HG02973 (cell line): ENCODE results near the gene TMEM222.

Experiments used
- ATAC-seq: cut with Tn5 transposase; IDR thresholded peaks from one replicate; pipeline ENCODE4 v1.9.1; 2021; ENCODE audit warnings: moderate library complexity; ENCODE audit not compliant: unreplicated experiment

The TMEM222 gene

GRCh38 chr1:27358038-27358927 lies 36.3 kb downstream of the TMEM222 start:
- ATAC-seq = no peak

- ATAC-seq = no peak
Observed at GRCh38 chr1:27358928-27359313, 37.0 kb downstream of the TMEM222 start.

GRCh38 chr1:27359822-27360158 lies 37.8 kb downstream of the TMEM222 start:
- ATAC-seq = no peak

- no peak for ATAC-seq
Observed at GRCh38 chr1:27360159-27361043, 38.4 kb downstream of the TMEM222 start.

GRCh38 chr1:27361044-27361402 lies 39.1 kb downstream of the TMEM222 start:
- no peak for ATAC-seq

- no peak for ATAC-seq
Observed at GRCh38 chr1:27361553-27361952, 39.6 kb downstream of the TMEM222 start.

GRCh38 chr1:27363766-27364695 lies 42.1 kb downstream of the TMEM222 start:
- no peak for ATAC-seq

GRCh38 chr1:27364696-27365371 lies 42.9 kb downstream of the TMEM222 start:
- peak; percentile 7 for ATAC-seq

GRCh38 chr1:27365372-27366112 lies 43.6 kb downstream of the TMEM222 start:
- peak; percentile 42 for ATAC-seq

- no peak for ATAC-seq
Observed at GRCh38 chr1:27366113-27366410, 44.1 kb downstream of the TMEM222 start.

- no peak for ATAC-seq
Observed at GRCh38 chr1:27366411-27367159, 44.6 kb downstream of the TMEM222 start, which contains the start of gene MAP3K6. MAP3K6 (minus strand) TSS chr1:27366961; CDS start chr1:27366597, 364 bp downstream.

GRCh38 chr1:27367160-27367650 lies 45.2 kb downstream of the TMEM222 start:
- no peak for ATAC-seq

GRCh38 chr1:27368869-27369582 lies 47.1 kb downstream of the TMEM222 start:
- no peak for ATAC-seq

- ATAC-seq = no peak
Observed at GRCh38 chr1:27372022-27372807, 50.3 kb downstream of the TMEM222 start.

GRCh38 chr1:27372808-27373690 lies 51.1 kb downstream of the TMEM222 start:
- ATAC-seq = no peak

- ATAC-seq = no peak
Observed at GRCh38 chr1:27374362-27375086, 52.6 kb downstream of the TMEM222 start, which contains the start of gene FCN3. FCN3 (minus strand) TSS chr1:27374824; CDS start chr1:27374818, 6 bp downstream.
